WERI-Rb-1 (cell line): ENCODE results near the gene CGREF1.
"Not testable (repeated sequence)": the region's sequence is repeated elsewhere in the genome, so short reads cannot be mapped to it uniquely, and the experiment has no call there.

ENCODE experiments used
- DNase-seq: peaks from one replicate; pipeline ENCODE4 v3.0.0-alpha.2; 2020
- H3K27ac ChIP-seq: fragments of 250-450 bp; sonication (Bioruptor Pico); 2 replicates; pipeline ENCODE4 v1.5.1; 2020; ENCODE audit warnings: mild to moderate bottlenecking, moderate library complexity
- H3K27me3 ChIP-seq: fragments of 250-450 bp; sonication (Bioruptor Pico); 2 replicates; pipeline ENCODE4 v1.5.1; 2021; ENCODE audit warnings: mild to moderate bottlenecking, low read depth, moderate library complexity; ENCODE audit not compliant: insufficient read depth, severe bottlenecking
- H3K36me3 ChIP-seq: fragments of 250-450 bp; sonication (Bioruptor Pico); 2 replicates; pipeline ENCODE4 v1.5.1; 2020; ENCODE audit warnings: mild to moderate bottlenecking, moderate library complexity
- H3K4me3 ChIP-seq: 2 replicates; pipeline ENCODE4 v1.5.1; 2011; ENCODE audit warnings: low read depth, mild to moderate bottlenecking, control low read depth, low read length
- H3K9me3 ChIP-seq: fragments of 250-450 bp; sonication (Bioruptor Pico); 2 replicates; pipeline ENCODE4 v1.5.1; 2021; ENCODE audit warnings: mild to moderate bottlenecking, moderate library complexity; ENCODE audit not compliant: severe bottlenecking
- TF ChIP-seq, protein P1 (sequence below): IDR thresholded peaks from 2 replicates; pipeline ENCODE4 v1.5.1; 2011; ENCODE audit warnings: low read depth, mild to moderate bottlenecking, control low read depth, inconsistent platforms, low read length

The CGREF1 gene

GRCh38 chr2:27080140-27080469, 38.8 kb downstream of the CGREF1 start:
- no peaks in the 10 kb centered on the region for H3K9me3 ChIP-seq
- no peaks in the 10 kb centered on the region for H3K27me3 ChIP-seq
- TF ChIP-seq, protein P1, sequence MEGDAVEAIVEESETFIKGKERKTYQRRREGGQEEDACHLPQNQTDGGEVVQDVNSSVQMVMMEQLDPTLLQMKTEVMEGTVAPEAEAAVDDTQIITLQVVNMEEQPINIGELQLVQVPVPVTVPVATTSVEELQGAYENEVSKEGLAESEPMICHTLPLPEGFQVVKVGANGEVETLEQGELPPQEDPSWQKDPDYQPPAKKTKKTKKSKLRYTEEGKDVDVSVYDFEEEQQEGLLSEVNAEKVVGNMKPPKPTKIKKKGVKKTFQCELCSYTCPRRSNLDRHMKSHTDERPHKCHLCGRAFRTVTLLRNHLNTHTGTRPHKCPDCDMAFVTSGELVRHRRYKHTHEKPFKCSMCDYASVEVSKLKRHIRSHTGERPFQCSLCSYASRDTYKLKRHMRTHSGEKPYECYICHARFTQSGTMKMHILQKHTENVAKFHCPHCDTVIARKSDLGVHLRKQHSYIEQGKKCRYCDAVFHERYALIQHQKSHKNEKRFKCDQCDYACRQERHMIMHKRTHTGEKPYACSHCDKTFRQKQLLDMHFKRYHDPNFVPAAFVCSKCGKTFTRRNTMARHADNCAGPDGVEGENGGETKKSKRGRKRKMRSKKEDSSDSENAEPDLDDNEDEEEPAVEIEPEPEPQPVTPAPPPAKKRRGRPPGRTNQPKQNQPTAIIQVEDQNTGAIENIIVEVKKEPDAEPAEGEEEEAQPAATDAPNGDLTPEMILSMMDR, result no peak
- no peak overlapping the region for H3K27ac ChIP-seq
- H3K4me3 ChIP-seq, result no peak overlapping the region
- H3K36me3 ChIP-seq, result no peaks in the 10 kb centered on the region
- DNase-seq, result no peak

DNA sequence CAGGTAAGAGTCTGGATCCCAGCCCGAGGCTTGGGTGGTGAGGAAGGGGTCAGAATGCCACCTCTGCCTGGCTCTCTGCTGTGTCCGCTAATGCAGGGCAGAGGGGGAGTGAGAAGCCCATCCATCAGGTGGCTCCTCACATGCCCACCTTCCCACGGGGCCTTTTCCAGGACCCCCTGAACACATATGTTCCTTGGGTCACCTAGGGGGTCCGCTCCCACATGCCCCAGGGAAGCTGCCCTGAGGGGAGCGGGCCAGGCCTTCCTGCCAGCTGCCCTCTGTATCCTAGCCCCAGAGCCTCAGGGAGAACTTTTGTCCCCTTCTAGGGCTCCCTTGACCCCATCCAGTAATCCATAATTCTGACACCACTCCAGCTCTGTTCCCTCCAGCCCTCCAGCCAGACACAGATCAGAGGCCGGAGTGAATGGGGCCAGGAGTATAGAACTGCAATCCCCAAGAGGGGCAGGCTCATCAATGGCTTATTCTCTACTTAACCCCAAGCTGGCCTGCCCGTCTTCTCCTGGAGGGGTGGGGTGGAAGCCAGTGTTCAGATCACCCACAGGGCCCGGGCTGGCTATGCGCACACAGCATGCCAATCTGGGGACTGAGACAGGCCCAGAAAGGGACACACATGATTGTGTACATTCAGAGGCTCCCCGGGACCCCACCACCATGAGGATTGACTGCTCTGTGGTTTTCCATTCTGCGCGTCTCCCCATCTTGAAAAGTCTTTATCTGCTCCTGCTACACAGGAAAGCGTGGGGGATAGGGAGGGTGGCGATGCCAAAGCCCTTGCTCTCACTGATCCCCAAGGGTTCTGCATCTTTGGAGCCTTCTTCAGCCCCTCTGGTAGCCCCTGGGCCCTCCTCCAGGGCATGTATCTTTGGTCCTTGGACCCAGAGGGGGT, 39.4 kb downstream of the CGREF1 start:
- DNase-seq, result peak; percentile 34
- no peaks in the 10 kb centered on the region for H3K36me3 ChIP-seq
- TF ChIP-seq, protein P1, result no peak
- no peak overlapping the region for H3K4me3 ChIP-seq
- H3K9me3 ChIP-seq, result no peaks in the 10 kb centered on the region
- no peaks in the 10 kb centered on the region for H3K27me3 ChIP-seq
- no peak overlapping the region for H3K27ac ChIP-seq

DNA sequence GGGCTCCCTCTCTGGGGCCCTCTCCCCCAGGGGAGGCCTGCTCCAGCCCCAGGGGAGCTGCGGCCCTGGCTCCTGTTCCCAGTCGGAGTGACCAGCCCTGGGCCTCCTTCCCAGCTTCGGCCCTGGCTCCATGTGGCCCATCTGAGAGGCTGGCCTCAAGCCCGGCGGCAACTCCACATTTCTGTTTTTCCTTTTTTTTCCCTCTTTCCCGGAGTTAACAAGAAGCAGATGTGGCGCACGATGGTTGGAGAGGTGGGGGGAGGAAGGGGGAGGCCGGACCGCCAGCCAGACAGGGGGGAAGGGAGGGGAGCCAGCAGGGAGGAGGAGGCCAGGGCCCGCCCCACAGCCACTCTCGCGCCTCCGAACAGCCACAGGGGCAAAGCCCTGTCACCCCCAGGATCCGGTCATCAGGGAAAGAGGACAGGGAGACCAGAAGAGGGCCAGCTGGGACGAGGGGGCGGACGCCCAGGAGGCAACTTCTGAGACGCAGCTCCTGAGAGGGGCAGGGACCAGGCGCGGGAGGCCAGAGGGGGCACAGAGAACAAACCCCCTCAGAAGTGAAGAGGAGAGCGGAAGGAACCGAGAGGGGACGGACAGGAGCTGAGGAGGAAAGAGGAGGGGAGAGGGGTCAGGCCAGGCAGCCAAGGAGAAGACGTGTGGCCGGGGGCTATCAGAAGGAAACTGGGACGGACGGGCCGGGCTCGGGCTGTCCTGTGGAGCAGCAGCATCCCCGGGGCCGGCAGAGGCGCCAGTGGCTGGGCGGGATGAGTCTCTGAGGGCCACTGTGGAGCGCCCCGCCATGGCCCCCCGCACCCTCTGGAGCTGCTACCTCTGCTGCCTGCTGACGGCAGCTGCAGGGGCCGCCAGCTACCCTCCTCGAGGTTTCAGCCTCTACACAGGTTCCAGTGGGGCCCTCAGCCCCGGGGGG, 40.4 kb downstream of the CGREF1 start, which contains the start of gene EMILIN1:
TSS of gene EMILIN1 (plus strand) at position 349 of the 928 bp plus-strand sequence. CDS start at position 800, 451 bp downstream.
- Histone ChIP-seq H3K4me3 (no peak within 1 kb of the TSS), H3K36me3 (no peaks in the 10 kb centered on the region), H3K9me3 (no peaks in the 10 kb centered on the region), H3K27me3 (no peaks in the 10 kb centered on the region), H3K27ac (peak within 1 kb of the TSS; percentile 19)
- no peak for DNase-seq
- TF ChIP-seq, protein P1, result no peak

- Histone ChIP-seq H3K36me3 (no peaks in the 10 kb centered on the region), H3K27ac (peak overlapping the region; percentile 3; the same call in 1 of the 2 replicates), H3K9me3 (no peaks in the 10 kb centered on the region), H3K27me3 (no peaks in the 10 kb centered on the region), H3K4me3 (no peak overlapping the region)
- TF ChIP-seq, protein P1, result no peak
- DNase-seq, result no peak
Measured at GRCh38 chr2:27077231-27077630, 41.7 kb downstream of the CGREF1 start.

DNA sequence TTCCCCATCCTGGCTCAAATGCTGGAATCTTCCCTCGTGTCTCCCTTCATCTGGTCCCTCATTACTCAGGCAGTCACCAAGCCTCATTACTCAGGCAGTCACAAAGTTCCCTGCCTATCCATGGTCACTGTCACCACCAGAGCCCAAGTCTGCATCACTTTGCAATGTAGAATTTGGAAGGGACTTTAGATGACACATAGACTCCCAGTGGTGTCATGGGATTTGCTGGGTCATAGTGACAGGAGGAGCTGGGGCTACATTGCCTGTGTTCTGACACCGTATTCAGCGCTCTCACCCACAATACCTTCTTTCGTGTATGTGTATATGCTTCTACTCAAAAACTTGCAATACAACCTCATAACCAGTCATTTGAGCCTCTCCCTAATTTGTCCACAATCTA, 42.6 kb downstream of the CGREF1 start:
- no peak overlapping the region for H3K27ac ChIP-seq
- H3K9me3 ChIP-seq, result no peaks in the 10 kb centered on the region
- no peaks in the 10 kb centered on the region; the same call in 1 of the 2 replicates for H3K36me3 ChIP-seq
- no peak overlapping the region for H3K4me3 ChIP-seq
- no peaks in the 10 kb centered on the region for H3K27me3 ChIP-seq
- DNase-seq, result no peak
- TF ChIP-seq, protein P1, result no peak

GRCh38 chr2:27075566-27075871, 43.4 kb downstream of the CGREF1 start:
- not testable (repeated sequence) for H3K27me3 ChIP-seq, DNase-seq, H3K36me3 ChIP-seq, H3K27ac ChIP-seq, H3K9me3 ChIP-seq, H3K4me3 ChIP-seq
